HepG2 (cell line): ENCODE results near the gene ZBTB22. TPM values are rescaled to one million over a fixed set of nuclear protein-coding genes. Genes with fewer than 3 reads are reported as not detected.

ENCODE experiments used
- BORCS8-MEF2B ChIP-seq: sonication (generic); formaldehyde crosslinking; IDR thresholded peaks from 2 replicates; pipeline ENCODE4 v1.8.0; 2022; ENCODE audit warnings: mild to moderate bottlenecking, missing genetic modification reagents
- CAMTA2 ChIP-seq: sonication (generic); formaldehyde crosslinking; IDR thresholded peaks from 2 replicates; pipeline ENCODE4 v1.4.0; 2020; ENCODE audit warnings: mild to moderate bottlenecking, missing genetic modification reagents, borderline replicate concordance
- CBFB ChIP-seq: sonication (generic); formaldehyde crosslinking; IDR thresholded peaks from 2 replicates; pipeline ENCODE4 v1.4.0; 2020; ENCODE audit warnings: missing genetic modification reagents
- ERF ChIP-seq: IDR thresholded peaks from 2 replicates; pipeline ENCODE4 v1.6.1; 2018; ENCODE audit warnings: missing biosample characterization, missing genetic modification reagents
- FOXK1 ChIP-seq: sonication (generic); formaldehyde crosslinking; IDR thresholded peaks from 2 replicates; pipeline ENCODE4 v1.4.0; 2020; ENCODE audit warnings: low read depth, missing genetic modification reagents, borderline replicate concordance
- MAFK ChIP-seq, 2 experiments: IDR thresholded peaks in 1 of 2; conservative IDR thresholded peaks in 1 of 2; 2 replicates each; pipeline ENCODE4 v1.6.1; 2011; ENCODE audit warnings: improper control_type of control experiment in 2 of 2, low read length in 2 of 2
- MZF1 ChIP-seq: sonication (generic); formaldehyde crosslinking; IDR thresholded peaks from 2 replicates; pipeline ENCODE4 v1.8.1; 2023; ENCODE audit warnings: mild to moderate bottlenecking, missing genetic modification reagents, borderline replicate concordance
- PCBP1 ChIP-seq: fragments of 200-400 bp; formaldehyde crosslinking; IDR thresholded peaks from 2 replicates; pipeline ENCODE4 v1.6.1; 2017; ENCODE audit warnings: mild to moderate bottlenecking, low read depth, low read length, borderline replicate concordance
- RELA ChIP-seq: sonication (generic); formaldehyde crosslinking; IDR thresholded peaks from 2 replicates; pipeline ENCODE4 v1.4.0; 2020; ENCODE audit warnings: missing genetic modification reagents
- ZBTB26 ChIP-seq: IDR thresholded peaks from 2 replicates; pipeline ENCODE4 v1.6.1; 2016; ENCODE audit warnings: missing compliant biosample characterization, missing genetic modification reagents, borderline replicate concordance
- ZMYM3 ChIP-seq: sonication (generic); formaldehyde crosslinking; IDR thresholded peaks from 2 replicates; pipeline ENCODE4 v1.5.1; 2020; ENCODE audit warnings: mild to moderate bottlenecking, missing genetic modification reagents
- ZNF292 ChIP-seq: sonication (generic); formaldehyde crosslinking; IDR thresholded peaks from 2 replicates; pipeline ENCODE4 v1.8.1; 2022; ENCODE audit warnings: mild to moderate bottlenecking, low read depth, missing genetic modification reagents, borderline replicate concordance
- ZNF441 ChIP-seq: sonication (generic); formaldehyde crosslinking; IDR thresholded peaks from 2 replicates; pipeline ENCODE4 v1.7.0; 2021; ENCODE audit warnings: missing genetic modification reagents, borderline replicate concordance
- ZNF570 ChIP-seq: sonication (generic); formaldehyde crosslinking; IDR thresholded peaks from 2 replicates; pipeline ENCODE4 v1.4.0; 2020; ENCODE audit warnings: mild to moderate bottlenecking, missing genetic modification reagents, borderline replicate concordance
- ZNF629 ChIP-seq: sonication (generic); formaldehyde crosslinking; conservative IDR thresholded peaks from 2 replicates; pipeline ENCODE4 v1.5.0; 2020; ENCODE audit warnings: missing genetic modification reagents
- polyA plus RNA-seq, 8 experiments: library from polyadenylated mRNA; depleted of rRNA in 3 of 8; stranded (reverse) in 7 of 8; unstranded in 1 of 8; fragments of >200 nt; fragmentation: Illumina TruSeq in 4 of 8; extraction: Trizol in 4 of 8; gene quantifications; 2 replicates each; pipeline versions ENCODE4 v1.2.1 to v1.2.3, GENCODE V29; 2011 to 2016; ENCODE audit warnings: low read depth in 4 of 8, missing spikeins in 1 of 8, mixed read lengths in 1 of 8; ENCODE audit not compliant: insufficient read depth in 1 of 8
- total RNA-seq, 5 experiments: library from RNA; depleted of rRNA; stranded (reverse); fragments of >200 nt; fragmentation: Illumina TruSeq; extraction: Trizol; gene quantifications; 2 replicates each; pipeline ENCODE4 v1.2.3, GENCODE V29; 2016; ENCODE audit warnings: low read depth in 1 of 5
- TF ChIP-seq, protein P1 (sequence below): IDR thresholded peaks from 2 replicates; pipeline ENCODE4 v1.6.1; 2016; ENCODE audit warnings: low read depth, missing genetic modification reagents, missing compliant biosample characterization
- TF ChIP-seq, protein P2 (sequence below): sonication (generic); formaldehyde crosslinking; IDR thresholded peaks from 2 replicates; pipeline ENCODE4 v1.4.0; 2020; ENCODE audit warnings: missing genetic modification reagents, mild to moderate bottlenecking, borderline replicate concordance
- TF ChIP-seq, protein P3 (sequence below): sonication (generic); formaldehyde crosslinking; conservative IDR thresholded peaks from 2 replicates; pipeline ENCODE4 v1.4.0; 2020; ENCODE audit warnings: missing genetic modification reagents

ZBTB22 gene
- total and polyA plus RNA-seq, 2 of the 13 experiments (the other 11 are each of a cell fraction or from before 2014, with no cell fraction given): 8.0 to 10.6 TPM

- TF ChIP-seq PCBP1 (peak; percentile 61; the same call in 1 of the 2 replicates), CBFB (CRISPR knock-in tag) (peak; percentile 76), ZNF570 (no peak), MAFK (conservative IDR thresholded peaks at IDR 0.05 in 1 of 2, IDR thresholded peaks at IDR 0.05 in 1 of 2; ENCODE audit: low read length in 2 of 2) (no peak), ZMYM3 (CRISPR knock-in tag) (no peak; the same call in 1 of the 2 replicates), ZNF441 (CRISPR knock-in tag) (peak; percentile 80; the same call in 1 of the 2 replicates), MZF1 (0 out of 2 replicates have a peak, but pooled peaks have one; percentile 39), ERF (CRISPR knock-in tag) (peak; percentile 67; the same call in 1 of the 2 replicates), CAMTA2 (CRISPR knock-in tag) (peak; percentile 97), FOXK1 (CRISPR knock-in tag) (peak; percentile 22; the same call in 1 of the 2 replicates), ZNF292 (CRISPR knock-in tag) (no peak), RELA (CRISPR knock-in tag) (no peak), ZBTB26 (CRISPR knock-in tag) (peak; percentile 64), BORCS8-MEF2B (peak; percentile 83), ZNF629 (CRISPR knock-in tag) (peak; percentile 49; the same call in 1 of the 2 replicates)
- TF ChIP-seq, protein P1, sequence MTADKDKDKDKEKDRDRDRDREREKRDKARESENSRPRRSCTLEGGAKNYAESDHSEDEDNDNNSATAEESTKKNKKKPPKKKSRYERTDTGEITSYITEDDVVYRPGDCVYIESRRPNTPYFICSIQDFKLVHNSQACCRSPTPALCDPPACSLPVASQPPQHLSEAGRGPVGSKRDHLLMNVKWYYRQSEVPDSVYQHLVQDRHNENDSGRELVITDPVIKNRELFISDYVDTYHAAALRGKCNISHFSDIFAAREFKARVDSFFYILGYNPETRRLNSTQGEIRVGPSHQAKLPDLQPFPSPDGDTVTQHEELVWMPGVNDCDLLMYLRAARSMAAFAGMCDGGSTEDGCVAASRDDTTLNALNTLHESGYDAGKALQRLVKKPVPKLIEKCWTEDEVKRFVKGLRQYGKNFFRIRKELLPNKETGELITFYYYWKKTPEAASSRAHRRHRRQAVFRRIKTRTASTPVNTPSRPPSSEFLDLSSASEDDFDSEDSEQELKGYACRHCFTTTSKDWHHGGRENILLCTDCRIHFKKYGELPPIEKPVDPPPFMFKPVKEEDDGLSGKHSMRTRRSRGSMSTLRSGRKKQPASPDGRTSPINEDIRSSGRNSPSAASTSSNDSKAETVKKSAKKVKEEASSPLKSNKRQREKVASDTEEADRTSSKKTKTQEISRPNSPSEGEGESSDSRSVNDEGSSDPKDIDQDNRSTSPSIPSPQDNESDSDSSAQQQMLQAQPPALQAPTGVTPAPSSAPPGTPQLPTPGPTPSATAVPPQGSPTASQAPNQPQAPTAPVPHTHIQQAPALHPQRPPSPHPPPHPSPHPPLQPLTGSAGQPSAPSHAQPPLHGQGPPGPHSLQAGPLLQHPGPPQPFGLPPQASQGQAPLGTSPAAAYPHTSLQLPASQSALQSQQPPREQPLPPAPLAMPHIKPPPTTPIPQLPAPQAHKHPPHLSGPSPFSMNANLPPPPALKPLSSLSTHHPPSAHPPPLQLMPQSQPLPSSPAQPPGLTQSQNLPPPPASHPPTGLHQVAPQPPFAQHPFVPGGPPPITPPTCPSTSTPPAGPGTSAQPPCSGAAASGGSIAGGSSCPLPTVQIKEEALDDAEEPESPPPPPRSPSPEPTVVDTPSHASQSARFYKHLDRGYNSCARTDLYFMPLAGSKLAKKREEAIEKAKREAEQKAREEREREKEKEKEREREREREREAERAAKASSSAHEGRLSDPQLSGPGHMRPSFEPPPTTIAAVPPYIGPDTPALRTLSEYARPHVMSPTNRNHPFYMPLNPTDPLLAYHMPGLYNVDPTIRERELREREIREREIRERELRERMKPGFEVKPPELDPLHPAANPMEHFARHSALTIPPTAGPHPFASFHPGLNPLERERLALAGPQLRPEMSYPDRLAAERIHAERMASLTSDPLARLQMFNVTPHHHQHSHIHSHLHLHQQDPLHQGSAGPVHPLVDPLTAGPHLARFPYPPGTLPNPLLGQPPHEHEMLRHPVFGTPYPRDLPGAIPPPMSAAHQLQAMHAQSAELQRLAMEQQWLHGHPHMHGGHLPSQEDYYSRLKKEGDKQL (CRISPR knock-in tag): no peak
- TF ChIP-seq, protein P2, sequence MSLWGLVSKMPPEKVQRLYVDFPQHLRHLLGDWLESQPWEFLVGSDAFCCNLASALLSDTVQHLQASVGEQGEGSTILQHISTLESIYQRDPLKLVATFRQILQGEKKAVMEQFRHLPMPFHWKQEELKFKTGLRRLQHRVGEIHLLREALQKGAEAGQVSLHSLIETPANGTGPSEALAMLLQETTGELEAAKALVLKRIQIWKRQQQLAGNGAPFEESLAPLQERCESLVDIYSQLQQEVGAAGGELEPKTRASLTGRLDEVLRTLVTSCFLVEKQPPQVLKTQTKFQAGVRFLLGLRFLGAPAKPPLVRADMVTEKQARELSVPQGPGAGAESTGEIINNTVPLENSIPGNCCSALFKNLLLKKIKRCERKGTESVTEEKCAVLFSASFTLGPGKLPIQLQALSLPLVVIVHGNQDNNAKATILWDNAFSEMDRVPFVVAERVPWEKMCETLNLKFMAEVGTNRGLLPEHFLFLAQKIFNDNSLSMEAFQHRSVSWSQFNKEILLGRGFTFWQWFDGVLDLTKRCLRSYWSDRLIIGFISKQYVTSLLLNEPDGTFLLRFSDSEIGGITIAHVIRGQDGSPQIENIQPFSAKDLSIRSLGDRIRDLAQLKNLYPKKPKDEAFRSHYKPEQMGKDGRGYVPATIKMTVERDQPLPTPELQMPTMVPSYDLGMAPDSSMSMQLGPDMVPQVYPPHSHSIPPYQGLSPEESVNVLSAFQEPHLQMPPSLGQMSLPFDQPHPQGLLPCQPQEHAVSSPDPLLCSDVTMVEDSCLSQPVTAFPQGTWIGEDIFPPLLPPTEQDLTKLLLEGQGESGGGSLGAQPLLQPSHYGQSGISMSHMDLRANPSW: peak; percentile 94
- TF ChIP-seq, protein P3, sequence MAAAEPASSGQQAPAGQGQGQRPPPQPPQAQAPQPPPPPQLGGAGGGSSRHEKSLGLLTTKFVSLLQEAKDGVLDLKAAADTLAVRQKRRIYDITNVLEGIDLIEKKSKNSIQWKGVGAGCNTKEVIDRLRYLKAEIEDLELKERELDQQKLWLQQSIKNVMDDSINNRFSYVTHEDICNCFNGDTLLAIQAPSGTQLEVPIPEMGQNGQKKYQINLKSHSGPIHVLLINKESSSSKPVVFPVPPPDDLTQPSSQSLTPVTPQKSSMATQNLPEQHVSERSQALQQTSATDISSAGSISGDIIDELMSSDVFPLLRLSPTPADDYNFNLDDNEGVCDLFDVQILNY: peak; percentile 60
Observed at GRCh38 chr6:33299237-33299944, 18.2 kb downstream of the ZBTB22 start (continued).
